DMS153 treated with DMSO at 0.1 percent for 48 hours (cell line): ENCODE data around the gene GTPBP4.
"Not testable (repeated sequence)": the region's sequence is repeated elsewhere in the genome, so short reads cannot be mapped to it uniquely, and the experiment has no call there.

Experiments used
- DNase-seq: peaks from one replicate; lab custom pipeline; 2025; ENCODE audit not compliant: unreplicated experiment; lab: John Stamatoyannopoulos, UW

GTPBP4 gene

DNA sequence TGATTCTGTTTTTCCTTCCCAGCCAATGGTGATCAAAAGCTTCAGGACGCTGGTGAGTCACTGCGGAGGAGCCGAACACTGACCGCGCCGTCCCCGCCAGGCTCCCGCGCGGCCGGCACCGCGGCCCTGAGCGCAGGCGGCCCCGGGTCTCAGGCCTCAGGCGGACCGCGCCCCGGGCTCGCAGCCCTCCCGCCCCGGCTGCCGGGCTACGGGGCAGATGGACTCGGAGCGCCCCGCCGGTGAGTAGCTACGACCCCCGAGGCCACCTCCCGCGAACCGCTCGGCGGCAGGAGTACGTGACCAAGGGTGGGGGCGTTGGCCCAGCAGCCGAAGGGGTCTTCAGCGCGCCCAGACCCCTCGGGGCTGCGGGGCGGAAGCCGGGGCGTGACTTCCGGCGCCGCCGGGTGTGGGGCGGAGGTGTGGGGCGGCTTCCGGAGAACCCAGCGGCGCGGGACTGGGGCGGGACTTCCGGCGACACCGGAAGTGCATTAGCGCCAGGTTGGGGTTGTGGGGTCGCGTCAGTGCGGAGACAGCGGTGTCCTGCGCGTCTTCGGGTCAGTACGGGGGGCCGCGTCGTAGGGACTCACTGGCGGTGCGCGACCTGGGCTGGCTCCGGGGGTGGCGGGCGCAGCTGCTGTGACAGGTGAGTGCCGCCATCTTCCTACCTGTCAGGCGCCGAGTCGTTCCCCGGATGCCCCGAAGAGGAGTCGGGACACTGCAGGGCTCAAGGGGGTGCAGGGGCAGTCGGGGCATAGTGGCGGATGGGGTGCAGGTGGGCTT is 68.3 kb downstream of the GTPBP4 start, which contains the start of gene WDR37:
Gene WDR37 (plus strand): TSS at position 60 of the 780 bp plus-strand sequence. CDS start 15,771 bp downstream, outside the sequence.
- no peak for DNase-seq

GRCh38 chr10:1057106-1057657 is 68.9 kb downstream of the GTPBP4 start:
- no peak for DNase-seq

GRCh38 chr10:1058017-1058416 is 69.8 kb downstream of the GTPBP4 start:
- no peak for DNase-seq

GRCh38 chr10:1059902-1060301 is 71.7 kb downstream of the GTPBP4 start:
- DNase-seq = no peak

GRCh38 chr10:1061930-1062774 is 73.9 kb downstream of the GTPBP4 start:
- DNase-seq = no peak

GRCh38 chr10:1063232-1063865 is 75.1 kb downstream of the GTPBP4 start:
- no peak for DNase-seq

GRCh38 chr10:1064964-1065247 is 76.7 kb downstream of the GTPBP4 start:
- DNase-seq = no peak

- DNase-seq = not testable (repeated sequence)
Observed at GRCh38 chr10:1066734-1067133, 78.5 kb downstream of the GTPBP4 start.

GRCh38 chr10:1068380-1069361 is 80.4 kb downstream of the GTPBP4 start:
- DNase-seq = no peak
